Coronary artery (tissue), 2 donors: ENCODE measurements around the gene SLC6A1.
A peak's percentile ranks its signal among the peaks of the same experiment; 100 is the strongest.

Experiments
- DNase-seq: peaks from one replicate; pipeline ENCODE4 v3.0.0-alpha.2; 2017; ENCODE audit warnings: low spot score
- H3K27ac ChIP-seq, 2 donors: fragments of 200-600 bp; sonication (generic); one replicate each; pipeline ENCODE4 v1.5.1; 2016 to 2019
- H3K4me3 ChIP-seq: fragments of 200-600 bp; sonication (generic); 2 replicates; pipeline ENCODE4 v1.5.1; 2016; ENCODE audit warnings: mild to moderate bottlenecking, moderate library complexity
- TF ChIP-seq, protein P1 (sequence below): fragments of 200-600 bp; sonication (generic); IDR thresholded peaks from one replicate; pipeline ENCODE4 v1.5.1; 2019; ENCODE audit warnings: antibody characterized with exemption

Gene SLC6A1

GRCh38 chr3:10988991-10989484, 3.5 kb upstream of the SLC6A1 start:
- H3K27ac ChIP-seq: no peak overlapping the region
- DNase-seq: no peak
- no peak overlapping the region for H3K4me3 ChIP-seq
- TF ChIP-seq, protein P1, sequence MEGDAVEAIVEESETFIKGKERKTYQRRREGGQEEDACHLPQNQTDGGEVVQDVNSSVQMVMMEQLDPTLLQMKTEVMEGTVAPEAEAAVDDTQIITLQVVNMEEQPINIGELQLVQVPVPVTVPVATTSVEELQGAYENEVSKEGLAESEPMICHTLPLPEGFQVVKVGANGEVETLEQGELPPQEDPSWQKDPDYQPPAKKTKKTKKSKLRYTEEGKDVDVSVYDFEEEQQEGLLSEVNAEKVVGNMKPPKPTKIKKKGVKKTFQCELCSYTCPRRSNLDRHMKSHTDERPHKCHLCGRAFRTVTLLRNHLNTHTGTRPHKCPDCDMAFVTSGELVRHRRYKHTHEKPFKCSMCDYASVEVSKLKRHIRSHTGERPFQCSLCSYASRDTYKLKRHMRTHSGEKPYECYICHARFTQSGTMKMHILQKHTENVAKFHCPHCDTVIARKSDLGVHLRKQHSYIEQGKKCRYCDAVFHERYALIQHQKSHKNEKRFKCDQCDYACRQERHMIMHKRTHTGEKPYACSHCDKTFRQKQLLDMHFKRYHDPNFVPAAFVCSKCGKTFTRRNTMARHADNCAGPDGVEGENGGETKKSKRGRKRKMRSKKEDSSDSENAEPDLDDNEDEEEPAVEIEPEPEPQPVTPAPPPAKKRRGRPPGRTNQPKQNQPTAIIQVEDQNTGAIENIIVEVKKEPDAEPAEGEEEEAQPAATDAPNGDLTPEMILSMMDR: no peak

- H3K27ac ChIP-seq: peak overlapping the region in 1 of 2 donors; percentile 79
- TF ChIP-seq, protein P1: no peak
- peak overlapping the region; percentile 74 for H3K4me3 ChIP-seq
- DNase-seq: no peak
Observed at GRCh38 chr3:10992943-10993728, 588 bp downstream of the SLC6A1 start.

- Histone ChIP-seq H3K4me3 (peak overlapping the region; percentile 74), H3K27ac (peak overlapping the region in 1 of 2 donors; percentile 79)
- TF ChIP-seq, protein P1: no peak
- no peak for DNase-seq
Observed at GRCh38 chr3:10993729-10994065, 1.1 kb downstream of the SLC6A1 start.

DNA sequence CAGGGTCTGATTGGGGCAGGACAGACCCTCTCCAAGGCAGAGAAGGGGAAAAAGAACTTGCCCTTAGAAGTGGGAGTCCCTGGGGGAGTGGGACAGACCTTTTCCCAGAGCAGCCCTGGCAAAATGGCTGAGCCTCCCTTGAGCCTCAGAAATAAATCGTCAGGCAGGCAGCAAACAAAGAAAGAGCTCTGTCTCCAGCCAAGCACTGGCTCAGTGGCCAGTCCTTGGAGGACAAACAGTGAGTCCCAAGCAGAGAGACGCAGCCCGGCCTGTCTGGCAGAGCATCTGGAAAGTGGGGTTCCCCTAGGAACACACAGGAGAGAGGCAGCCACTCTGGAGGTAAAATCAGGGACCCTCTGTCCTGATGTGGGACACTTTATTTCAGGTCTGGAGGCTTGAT, 1.8 kb downstream of the SLC6A1 start:
- peak overlapping the region; percentile 74 for H3K4me3 ChIP-seq
- H3K27ac ChIP-seq: peak overlapping the region in 1 of 2 donors; percentile 79
- DNase-seq: no peak
- TF ChIP-seq, protein P1: no peak

DNA sequence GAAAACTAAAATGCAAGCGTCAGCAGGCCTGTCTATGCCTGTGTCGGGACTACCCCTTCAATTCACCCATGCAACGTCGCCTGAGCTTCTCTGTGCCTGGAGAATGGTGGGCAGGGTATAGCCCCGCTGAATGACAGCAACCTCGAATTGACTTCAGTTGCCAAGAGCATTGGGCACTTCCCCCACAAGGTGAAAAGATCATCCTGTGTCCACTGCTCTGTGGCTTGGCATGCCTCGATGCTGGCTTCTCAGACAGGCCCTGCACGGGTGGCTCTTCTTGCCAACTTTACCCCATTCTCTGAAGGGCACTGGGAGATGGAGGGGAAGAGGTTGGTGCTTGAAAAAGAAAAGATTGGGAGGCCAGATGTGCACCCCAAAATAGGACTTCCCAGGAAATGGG, 3.3 kb downstream of the SLC6A1 start:
- TF ChIP-seq, protein P1: no peak
- no peak overlapping the region for H3K4me3 ChIP-seq
- no peak for DNase-seq

DNA sequence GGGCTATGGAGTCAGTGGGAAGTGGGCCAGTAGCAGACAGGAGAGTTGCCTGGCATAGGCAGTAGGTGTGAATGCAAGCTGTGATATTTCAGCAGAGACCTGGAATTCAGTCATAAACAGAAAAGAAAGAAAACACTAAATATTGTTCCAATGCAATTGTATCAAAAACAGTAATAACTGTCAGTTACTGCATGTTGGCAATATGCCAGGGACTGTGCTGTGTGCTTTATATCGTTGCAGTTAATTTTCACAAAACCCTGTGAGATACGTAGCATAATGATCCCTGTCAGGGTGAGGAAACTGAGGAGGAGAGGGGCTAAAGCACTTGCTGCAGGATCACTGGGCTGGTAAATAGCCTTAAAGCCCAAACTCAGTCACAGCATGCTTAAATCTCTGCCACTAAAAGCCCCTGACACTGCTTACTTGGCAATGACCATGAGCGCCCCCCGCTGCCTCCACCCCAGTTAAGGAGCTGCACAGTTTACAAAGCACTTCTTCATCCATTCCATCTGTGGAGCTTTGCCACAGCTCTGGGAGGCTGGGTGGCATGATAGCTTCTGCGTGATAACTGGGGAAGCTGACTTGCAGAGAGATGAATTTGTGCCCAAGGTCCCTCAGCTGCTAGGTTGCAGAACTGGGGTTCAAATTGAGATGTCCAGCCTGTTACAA, 3.9 kb downstream of the SLC6A1 start:
- H3K4me3 ChIP-seq: no peak overlapping the region
- TF ChIP-seq, protein P1: no peak
- H3K27ac ChIP-seq: no peak overlapping the region
- DNase-seq: no peak

More for the DNA sequence above, 3.3 kb downstream of the SLC6A1 start:
- no peak overlapping the region for H3K27ac ChIP-seq
